IMR-90 (cell line): ENCODE measurements around the gene NLGN1.

ENCODE experiments used
- CEBPB ChIP-seq: IDR thresholded peaks from 2 replicates; pipeline ENCODE4 v1.6.1; 2012; ENCODE audit warnings: low read depth, low read length, improper control_type of control experiment
- CTCF ChIP-seq: conservative IDR thresholded peaks from 2 replicates; pipeline ENCODE4 v1.5.1; 2012; ENCODE audit warnings: mild to moderate bottlenecking, low read depth, low read length, improper control_type of control experiment
- FOS ChIP-seq: fragments of 150-350 bp; IDR thresholded peaks from 2 replicates; pipeline ENCODE4 v1.6.1; 2016; ENCODE audit warnings: low read depth, low read length
- MAFK ChIP-seq: IDR thresholded peaks from 2 replicates; pipeline ENCODE4 v1.6.1; 2012; ENCODE audit warnings: low read depth, low read length, improper control_type of control experiment
- MAZ ChIP-seq: IDR thresholded peaks from 2 replicates; pipeline ENCODE4 v1.6.1; 2012; ENCODE audit warnings: low read depth, mild to moderate bottlenecking, low read length, improper control_type of control experiment, moderate library complexity, borderline replicate concordance
- MXI1 ChIP-seq: IDR thresholded peaks from 2 replicates; pipeline ENCODE4 v1.6.1; 2012; ENCODE audit warnings: low read depth, mild to moderate bottlenecking, low read length, moderate library complexity, borderline replicate concordance
- POLR2A ChIP-seq: IDR thresholded peaks from 2 replicates; pipeline ENCODE4 v1.6.1; 2012; ENCODE audit warnings: mild to moderate bottlenecking, low read depth, low read length
- RFX5 ChIP-seq: IDR thresholded peaks from 2 replicates; pipeline ENCODE4 v1.8.0; 2012; ENCODE audit warnings: low read depth, mild to moderate bottlenecking, low read length, moderate library complexity
- SMC3 ChIP-seq: fragments of 150-350 bp; IDR thresholded peaks from 2 replicates; pipeline ENCODE4 v1.6.1; 2016; ENCODE audit warnings: low read depth, mild to moderate bottlenecking, antibody characterized with exemption, low read length, moderate library complexity
- TF ChIP-seq, protein P1 (sequence below): fragments of 150-350 bp; IDR thresholded peaks from 2 replicates; pipeline ENCODE4 v1.6.1; 2017; ENCODE audit warnings: mild to moderate bottlenecking, antibody characterized with exemption, low read length, low read depth

GRCh38 chr3:173639098-173639497 lies 241.6 kb downstream of the NLGN1 start:
- TF ChIP-seq CTCF (no peak), RFX5 (no peak), CEBPB (no peak), MAFK (no peak), MAZ (no peak), POLR2A (no peak), MXI1 (no peak), SMC3 (no peak), FOS (no peak)
- TF ChIP-seq, protein P1, sequence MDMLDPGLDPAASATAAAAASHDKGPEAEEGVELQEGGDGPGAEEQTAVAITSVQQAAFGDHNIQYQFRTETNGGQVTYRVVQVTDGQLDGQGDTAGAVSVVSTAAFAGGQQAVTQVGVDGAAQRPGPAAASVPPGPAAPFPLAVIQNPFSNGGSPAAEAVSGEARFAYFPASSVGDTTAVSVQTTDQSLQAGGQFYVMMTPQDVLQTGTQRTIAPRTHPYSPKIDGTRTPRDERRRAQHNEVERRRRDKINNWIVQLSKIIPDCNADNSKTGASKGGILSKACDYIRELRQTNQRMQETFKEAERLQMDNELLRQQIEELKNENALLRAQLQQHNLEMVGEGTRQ: no peak
